ENCODE results near the gene GDF11.

The GDF11 gene

GRCh38 chr12:55742719-55743405, at the start of gene GDF11:
Gene GDF11, plus strand, starts transcription at chr12:55743122. Its CDS starts 195 bp downstream, at chr12:55743317.
- no peak for TF ChIP-seq CTCF (IDR thresholded peaks at IDR 0.05; ENCODE audit: control insufficient read depth, extremely low read depth, insufficient read depth)
- H3K4me3 ChIP-seq (ENCODE audit: low read depth, low read length), result peak within 1 kb of the TSS; percentile 56
- no peak for DNase-seq (ENCODE audit: low read depth)

- TF ChIP-seq CTCF (IDR thresholded peaks at IDR 0.05; ENCODE audit: control insufficient read depth, extremely low read depth, insufficient read depth), result no peak
- DNase-seq (ENCODE audit: low read depth), result no peak
- no peak overlapping the region for H3K4me3 ChIP-seq (ENCODE audit: low read depth, low read length)
These were observed 49.4 kb upstream of the GDF11 start for GRCh38 chr12:55693323-55694187.

GRCh38 chr12:55694188-55694515, 48.8 kb upstream of the GDF11 start:
- DNase-seq (ENCODE audit: low read depth), result no peak
- TF ChIP-seq CTCF (IDR thresholded peaks at IDR 0.05; ENCODE audit: control insufficient read depth, extremely low read depth, insufficient read depth), result no peak
- H3K4me3 ChIP-seq (ENCODE audit: low read depth, low read length), result no peak overlapping the region

- H3K4me3 ChIP-seq (ENCODE audit: low read depth, low read length), result no peak overlapping the region
- TF ChIP-seq CTCF (IDR thresholded peaks at IDR 0.05; ENCODE audit: control insufficient read depth, extremely low read depth, insufficient read depth), result no peak
- no peak for DNase-seq (ENCODE audit: low read depth)
These were observed 48.3 kb upstream of the GDF11 start for GRCh38 chr12:55694651-55695050.

- TF ChIP-seq CTCF (IDR thresholded peaks at IDR 0.05; ENCODE audit: control insufficient read depth, extremely low read depth, insufficient read depth), result no peak
- no peak for DNase-seq (ENCODE audit: low read depth)
- H3K4me3 ChIP-seq (ENCODE audit: low read depth, low read length), result no peak overlapping the region
These were observed 47.6 kb upstream of the GDF11 start for GRCh38 chr12:55695349-55695748.

- DNase-seq (ENCODE audit: low read depth), result no peak
- no peak overlapping the region for H3K4me3 ChIP-seq (ENCODE audit: low read depth, low read length)
- TF ChIP-seq CTCF (IDR thresholded peaks at IDR 0.05; ENCODE audit: control insufficient read depth, extremely low read depth, insufficient read depth), result no peak
These were observed 46.8 kb upstream of the GDF11 start for GRCh38 chr12:55696141-55696540.

Data from LNCaP clone FGC (cell line).